ENCODE measurements around the gene WASL. TPM values are rescaled to one million over a fixed set of nuclear protein-coding genes. Genes with fewer than 3 reads are reported as not detected.
"Not testable (repeated sequence)": the region's sequence is repeated elsewhere in the genome, so short reads cannot be mapped to it uniquely, and the experiment has no call there.

The WASL gene
- total RNA-seq, 1 experiment from 2014 or later = 8.5 TPM

DNA sequence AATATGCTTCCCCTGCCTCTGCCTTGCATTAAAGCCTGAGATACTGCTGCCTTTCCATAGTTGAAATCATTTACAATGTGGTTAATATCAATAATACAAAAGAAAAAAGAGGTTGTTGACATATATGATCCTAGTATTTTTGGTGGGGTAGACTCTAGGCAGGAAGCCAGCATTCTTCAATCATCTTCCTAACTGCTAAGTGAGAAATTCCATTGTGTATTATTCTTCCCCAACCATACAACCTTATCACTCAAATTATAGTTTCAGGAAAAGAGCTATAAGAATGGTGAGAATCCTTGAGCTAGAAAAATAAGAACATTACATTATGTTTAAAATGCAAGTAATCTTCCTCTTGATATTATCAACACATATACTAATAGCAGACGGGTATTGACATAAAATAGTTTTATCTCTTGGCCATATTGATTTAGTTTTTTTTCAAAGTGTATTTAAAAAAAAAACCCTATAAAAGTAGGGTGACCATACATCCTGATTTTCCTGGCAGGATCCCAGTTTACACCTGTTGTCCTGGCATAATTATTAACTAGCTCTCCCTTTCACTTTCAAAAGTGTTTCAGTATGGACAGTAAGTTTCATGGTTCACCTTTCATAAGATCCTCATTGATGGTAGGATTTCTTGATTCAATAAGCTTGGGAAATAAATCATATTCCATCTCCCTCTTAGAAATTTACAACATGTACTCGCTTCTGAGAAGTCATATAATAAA is 33.4 kb upstream of the WASL start:
- H3K9me3 ChIP-seq (ENCODE audit: low read length) = no peaks in the 10 kb centered on the region
- peak; percentile 34 for DNase-seq
- ATAC-seq = no peak
- intact Hi-C loops (cut with micrococcal nuclease) = loop anchor here (1.0 to 5.0 kb wide), 3 partner anchors 9 to 100 kb away; partner anchors contain the start of gene WASL
- H4K20me1 ChIP-seq (ENCODE audit: low read length) = no peaks in the 10 kb centered on the region
- H3K9me2 ChIP-seq (replicated peaks; ENCODE audit: low read length) = no peaks in the 10 kb centered on the region
- no peaks in the 10 kb centered on the region for H3K36me3 ChIP-seq (ENCODE audit: low read depth, low read length)
- H2AFZ ChIP-seq (ENCODE audit: low read length) = no peak overlapping the region
- BruUV-seq (replicated peaks) = no TSS peak
- TF ChIP-seq CTCF (conservative IDR thresholded peaks at IDR 0.05; ENCODE audit: low read depth, low read length) (no peak), EZH2 (IDR thresholded peaks at IDR 0.05; ENCODE audit: low read length, unreplicated experiment) (no peak), EZH2phosphoT487 (IDR thresholded peaks at IDR 0.05; ENCODE audit: borderline replicate concordance, low read length) (no peak)
- H3F3A ChIP-seq (ENCODE audit: low read length, unreplicated experiment) = no peaks in the 10 kb centered on the region
- POLR2A ChIA-PET (ENCODE audit: unreplicated experiment) = interaction anchor here (0.6 to 0.7 kb wide), 3 partner anchors 42 to 82 kb away, joined by 3 to 6 read pairs (median 3); no protein-coding TSS in a partner anchor
- no peak overlapping the region for H3K4me2 ChIP-seq (ENCODE audit: low read length)
- H3K27me3 ChIP-seq (ENCODE audit: low read length) = no peaks in the 10 kb centered on the region
- H3K4me3 ChIP-seq (ENCODE audit: low read length) = no peak overlapping the region
- CTCF ChIA-PET = interaction anchor here (1.3 kb wide), 1 partner anchor 34 kb away, joined by 6 read pairs; the partner anchor contains the start of gene WASL
- H3K27ac ChIP-seq (ENCODE audit: low read length) = no peak overlapping the region
- no peak overlapping the region for H3K9ac ChIP-seq (ENCODE audit: low read length)
- peaks cover 28% of the 10 kb centered on the region for H3K4me1 ChIP-seq (ENCODE audit: insufficient read depth, low read length)
- H3K79me2 ChIP-seq (ENCODE audit: low read length) = no peaks in the 10 kb centered on the region

GRCh38 chr7:123780472-123780871 is 31.7 kb upstream of the WASL start:
- BruUV-seq (replicated peaks); H3K9ac ChIP-seq (ENCODE audit: low read length); H3F3A ChIP-seq (ENCODE audit: low read length, unreplicated experiment); ATAC-seq; POLR2A ChIA-PET (ENCODE audit: unreplicated experiment); H4K20me1 ChIP-seq (ENCODE audit: low read length); H3K27ac ChIP-seq (ENCODE audit: low read length); H3K27me3 ChIP-seq (ENCODE audit: low read length); H3K79me2 ChIP-seq (ENCODE audit: low read length); H3K9me2 ChIP-seq (replicated peaks; ENCODE audit: low read length); H3K4me3 ChIP-seq (ENCODE audit: low read length); DNase-seq; CTCF ChIA-PET; H3K9me3 ChIP-seq (ENCODE audit: low read length); H2AFZ ChIP-seq (ENCODE audit: low read length); H3K4me2 ChIP-seq (ENCODE audit: low read length); H3K36me3 ChIP-seq (ENCODE audit: low read depth, low read length): not testable (repeated sequence)
- intact Hi-C loops (cut with micrococcal nuclease) = loop anchor here (5.0 kb wide), 2 partner anchors 33 to 98 kb away; partner anchors contain the start of gene WASL
- peaks cover 28% of the 10 kb centered on the region for H3K4me1 ChIP-seq (ENCODE audit: insufficient read depth, low read length)

GRCh38 chr7:123774496-123774895 is 25.7 kb upstream of the WASL start:
- no peak overlapping the region for H3K4me3 ChIP-seq (ENCODE audit: low read length)
- ChIA-PET CTCF (interaction anchor here (0.5 kb wide), 1 partner anchor 58 kb away, joined by 3 read pairs; no protein-coding TSS in a partner anchor), POLR2A (ENCODE audit: unreplicated experiment) (no interaction called here)
- peak overlapping the region; percentile 54; the same call in 1 of the 2 replicates for H3K4me2 ChIP-seq (ENCODE audit: low read length)
- H3K9ac ChIP-seq (ENCODE audit: low read length) = no peak overlapping the region
- no peaks in the 10 kb centered on the region for H3K79me2 ChIP-seq (ENCODE audit: low read length)
- ATAC-seq (no peak), DNase-seq (no peak)
- intact Hi-C loops (cut with micrococcal nuclease) = no loop called here
- no peaks in the 10 kb centered on the region for H3K9me3 ChIP-seq (ENCODE audit: low read length)
- H3K27ac ChIP-seq (ENCODE audit: low read length) = peak overlapping the region; percentile 77
- no peak overlapping the region for H2AFZ ChIP-seq (ENCODE audit: low read length)
- no TSS peak for BruUV-seq (replicated peaks)
- peaks cover 50% of the 10 kb centered on the region for H3K4me1 ChIP-seq (ENCODE audit: insufficient read depth, low read length)
- no peaks in the 10 kb centered on the region for H3K27me3 ChIP-seq (ENCODE audit: low read length)
- no peaks in the 10 kb centered on the region for H3F3A ChIP-seq (ENCODE audit: low read length, unreplicated experiment)
- TF ChIP-seq CTCF (conservative IDR thresholded peaks at IDR 0.05; ENCODE audit: low read depth, low read length) (no peak), EZH2phosphoT487 (IDR thresholded peaks at IDR 0.05; ENCODE audit: borderline replicate concordance, low read length) (no peak), EZH2 (IDR thresholded peaks at IDR 0.05; ENCODE audit: low read length, unreplicated experiment) (no peak)
- no peaks in the 10 kb centered on the region for H3K9me2 ChIP-seq (replicated peaks; ENCODE audit: low read length)
- H3K36me3 ChIP-seq (ENCODE audit: low read depth, low read length) = no peaks in the 10 kb centered on the region
- no peaks in the 10 kb centered on the region for H4K20me1 ChIP-seq (ENCODE audit: low read length)
